GM23338 (cell line): Measurements from ENCODE around the gene SYT14.

Experiments
- EZH2 ChIP-seq: fragments of 200-600 bp; sonication (generic); IDR thresholded peaks from one replicate; pipeline ENCODE4 v1.8.0; 2017; ENCODE audit warnings: antibody characterized with exemption, mild to moderate bottlenecking, low read depth; ENCODE audit not compliant: unreplicated experiment
- EZH2phosphoT487 ChIP-seq: fragments of 200-600 bp; sonication (generic); IDR thresholded peaks from one replicate; pipeline ENCODE4 v1.8.1; 2018; ENCODE audit warnings: antibody characterized with exemption; ENCODE audit not compliant: unreplicated experiment
- POLR2AphosphoS5 ChIP-seq: IDR thresholded peaks from 2 replicates; pipeline ENCODE4 v1.6.1; 2016; ENCODE audit warnings: antibody characterized with exemption, low read depth
- REST ChIP-seq: IDR thresholded peaks from one replicate; pipeline ENCODE4 v1.6.1; 2018; ENCODE audit warnings: antibody characterized with exemption; ENCODE audit not compliant: unreplicated experiment
- ZNF114 ChIP-seq: fragments of 250-450 bp; sonication (Bioruptor Pico); IDR thresholded peaks from 2 replicates; pipeline ENCODE4 v1.5.0; 2020; ENCODE audit warnings: mild to moderate bottlenecking, moderate library complexity
- TF ChIP-seq, protein P1 (sequence below), 2 experiments: fragments of 200-600 bp in 1 of 2; sonication (generic) in 1 of 2; conservative IDR thresholded peaks; 2 replicates each; pipeline versions ENCODE4 v1.5.1 to v1.6.1; 2016 to 2017; ENCODE audit warnings: antibody characterized with exemption in 2 of 2, low read depth in 2 of 2, mild to moderate bottlenecking in 2 of 2, moderate library complexity in 1 of 2

GRCh38 chr1:210072129-210072528, 134.1 kb downstream of the SYT14 start:
- TF ChIP-seq, protein P1, sequence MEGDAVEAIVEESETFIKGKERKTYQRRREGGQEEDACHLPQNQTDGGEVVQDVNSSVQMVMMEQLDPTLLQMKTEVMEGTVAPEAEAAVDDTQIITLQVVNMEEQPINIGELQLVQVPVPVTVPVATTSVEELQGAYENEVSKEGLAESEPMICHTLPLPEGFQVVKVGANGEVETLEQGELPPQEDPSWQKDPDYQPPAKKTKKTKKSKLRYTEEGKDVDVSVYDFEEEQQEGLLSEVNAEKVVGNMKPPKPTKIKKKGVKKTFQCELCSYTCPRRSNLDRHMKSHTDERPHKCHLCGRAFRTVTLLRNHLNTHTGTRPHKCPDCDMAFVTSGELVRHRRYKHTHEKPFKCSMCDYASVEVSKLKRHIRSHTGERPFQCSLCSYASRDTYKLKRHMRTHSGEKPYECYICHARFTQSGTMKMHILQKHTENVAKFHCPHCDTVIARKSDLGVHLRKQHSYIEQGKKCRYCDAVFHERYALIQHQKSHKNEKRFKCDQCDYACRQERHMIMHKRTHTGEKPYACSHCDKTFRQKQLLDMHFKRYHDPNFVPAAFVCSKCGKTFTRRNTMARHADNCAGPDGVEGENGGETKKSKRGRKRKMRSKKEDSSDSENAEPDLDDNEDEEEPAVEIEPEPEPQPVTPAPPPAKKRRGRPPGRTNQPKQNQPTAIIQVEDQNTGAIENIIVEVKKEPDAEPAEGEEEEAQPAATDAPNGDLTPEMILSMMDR (conservative IDR thresholded peaks at IDR 0.05; ENCODE audit: low read depth in 2 of 2) = no peak
- TF ChIP-seq POLR2AphosphoS5 = no peak
- TF ChIP-seq EZH2 = no peak
- no peak for TF ChIP-seq EZH2phosphoT487
- no peak for TF ChIP-seq REST
- TF ChIP-seq ZNF114 (CRISPR knock-in tag) = no peak
